SK-N-SH (cell line): ENCODE results near the gene MLX. TPM values are rescaled to one million over a fixed set of nuclear protein-coding genes. Genes with fewer than 3 reads are reported as not detected.

Source experiments
- CTCF ChIA-PET: fragments of 300-600, 350-600 bp; formaldehyde crosslinking; extraction: SDS; loops from one replicate; lab custom pipeline; 2021; lab: Yijun Ruan, JAX
- POLR2A ChIA-PET: fragments of 350-600 bp; sonication (Branson Sonifier 250); formaldehyde crosslinking; extraction: SDS; loops from one replicate; lab custom pipeline; 2020; ENCODE audit warnings: antibody characterized with exemption, inconsistent platforms; lab: Yijun Ruan, JAX
- DNase-seq: peaks from one replicate; pipeline ENCODE4 v3.0.0; 2012
- H2AFZ ChIP-seq: fragments of 200-600 bp; sonication (generic); 2 replicates; pipeline ENCODE4 v1.8.1; 2016; ENCODE audit warnings: antibody characterized with exemption, mild to moderate bottlenecking, low read depth
- H3F3A ChIP-seq: fragments of 200-600 bp; sonication (generic); replicated peaks from 2 replicates; pipeline ENCODE3; 2016; ENCODE audit warnings: antibody characterized with exemption, mild to moderate bottlenecking; ENCODE audit not compliant: insufficient read depth
- H3K27ac ChIP-seq, 2 experiments: fragments of 200-500 bp in 1 of 2; fragments of 200-600 bp in 1 of 2; sonication (Bioruptor generic) in 1 of 2; sonication (generic), shearing (Covaris generic) in 1 of 2; 2 replicates each; pipeline versions ENCODE4 v1.5.1 to v1.6.1; 2014 to 2016; ENCODE audit warnings: low read depth in 2 of 2, inconsistent platforms in 1 of 2, low read length in 1 of 2, mild to moderate bottlenecking in 1 of 2, mixed read lengths in 1 of 2
- H3K27me3 ChIP-seq: fragments of 200-600 bp; sonication (generic), shearing (Covaris generic); 2 replicates; pipeline ENCODE4 v1.6.1; 2016; ENCODE audit warnings: mixed run types; ENCODE audit not compliant: insufficient read depth
- H3K36me3 ChIP-seq, 2 experiments: fragments of 200-500 bp in 1 of 2; fragments of 200-600 bp in 1 of 2; sonication (Bioruptor generic) in 1 of 2; sonication (generic) in 1 of 2; replicated peaks in 1 of 2; 2 replicates each; pipeline versions ENCODE3 to v1.5.1; 2014 to 2016; ENCODE audit warnings: low read length in 1 of 2, mild to moderate bottlenecking in 1 of 2; ENCODE audit not compliant: insufficient read depth in 2 of 2, control insufficient read depth in 1 of 2
- H3K4me1 ChIP-seq, 2 experiments: fragments of 200-500 bp in 1 of 2; fragments of 200-600 bp in 1 of 2; sonication (Bioruptor generic) in 1 of 2; sonication (generic), shearing (Covaris generic) in 1 of 2; 2 replicates each; pipeline versions ENCODE4 v1.5.1 to v1.6.1; 2014 to 2016; ENCODE audit warnings: low read depth in 1 of 2, low read length in 1 of 2, mixed run types in 1 of 2; ENCODE audit not compliant: insufficient read depth in 2 of 2, control insufficient read depth in 1 of 2
- H3K4me2 ChIP-seq: fragments of 200-600 bp; sonication (generic), shearing (Covaris generic); 2 replicates; pipeline ENCODE4 v1.6.1; 2017; ENCODE audit warnings: mixed run types
- H3K4me3 ChIP-seq, 2 experiments: fragments of 200-500 bp in 1 of 2; fragments of 200-600 bp in 1 of 2; sonication (Bioruptor generic) in 1 of 2; sonication (generic), shearing (Covaris generic) in 1 of 2; 2 replicates each; pipeline versions ENCODE4 v1.5.1 to v1.8.1; 2014 to 2016; ENCODE audit warnings: low read depth in 2 of 2, inconsistent platforms in 1 of 2, low read length in 1 of 2, mild to moderate bottlenecking in 1 of 2, mixed read lengths in 1 of 2, moderate library complexity in 1 of 2
- H3K79me2 ChIP-seq: fragments of 200-600 bp; sonication (generic); 2 replicates; pipeline ENCODE4 v1.8.1; 2017; ENCODE audit warnings: mild to moderate bottlenecking; ENCODE audit not compliant: insufficient read depth
- H3K9ac ChIP-seq: fragments of 200-600 bp; sonication (generic); 2 replicates; pipeline ENCODE4 v1.6.1; 2017; ENCODE audit warnings: mixed run types
- H3K9me2 ChIP-seq: fragments of 200-600 bp; sonication (generic); 2 replicates; pipeline ENCODE4 v1.6.1; 2017; ENCODE audit warnings: mixed run types
- H3K9me3 ChIP-seq: fragments of 200-600 bp; sonication (generic); 2 replicates; pipeline ENCODE4 v1.6.1; 2017; ENCODE audit warnings: mixed run types, mild to moderate bottlenecking, moderate library complexity
- H4K20me1 ChIP-seq: fragments of 200-600 bp; sonication (generic); 2 replicates; pipeline ENCODE4 v1.6.1; 2017; ENCODE audit warnings: mild to moderate bottlenecking, mixed run types; ENCODE audit not compliant: insufficient read depth
- EP300 ChIP-seq, 2 experiments: IDR thresholded peaks; 2 replicates each; pipeline versions ENCODE4 v1.4.0 to v1.6.1; 2012; ENCODE audit warnings: borderline replicate concordance in 1 of 2, low read depth in 1 of 2, low read length in 1 of 2
- FOXJ3 ChIP-seq: sonication (generic); formaldehyde crosslinking; IDR thresholded peaks from 2 replicates; pipeline ENCODE4 v1.5.1; 2020; ENCODE audit warnings: mild to moderate bottlenecking, missing genetic modification reagents
- GABPA ChIP-seq: IDR thresholded peaks from 2 replicates; pipeline ENCODE4 v1.4.0; 2012; ENCODE audit warnings: low read depth, mild to moderate bottlenecking
- GATA2 ChIP-seq: sonication (generic); formaldehyde crosslinking; IDR thresholded peaks from 2 replicates; pipeline ENCODE4 v1.5.0; 2020; ENCODE audit warnings: mild to moderate bottlenecking, missing genetic modification reagents
- JUND ChIP-seq: IDR thresholded peaks from 2 replicates; pipeline ENCODE4 v1.4.0; 2012
- MAX ChIP-seq: IDR thresholded peaks from 2 replicates; pipeline ENCODE4 v1.4.0; 2012; ENCODE audit warnings: low read depth
- NFIC ChIP-seq: IDR thresholded peaks from 2 replicates; pipeline ENCODE4 v1.4.0; 2012; ENCODE audit warnings: borderline replicate concordance
- NRF1 ChIP-seq: IDR thresholded peaks from 2 replicates; pipeline ENCODE4 v1.6.1; 2012; ENCODE audit warnings: low read depth, mild to moderate bottlenecking, low read length
- POLR2AphosphoS5 ChIP-seq: IDR thresholded peaks from 2 replicates; pipeline ENCODE4 v1.6.1; 2012; ENCODE audit warnings: low read depth, low read length
- RFX5 ChIP-seq: IDR thresholded peaks from 2 replicates; pipeline ENCODE4 v1.6.1; 2012; ENCODE audit warnings: mild to moderate bottlenecking, improper control_type of control experiment, low read length
- SIN3A ChIP-seq: IDR thresholded peaks from 2 replicates; pipeline ENCODE4 v1.6.1; 2012; ENCODE audit warnings: low read depth, mild to moderate bottlenecking, low read length, moderate library complexity, borderline replicate concordance
- SMC3 ChIP-seq: IDR thresholded peaks from 2 replicates; pipeline ENCODE4 v1.6.1; 2012; ENCODE audit warnings: low read depth, low read length, improper control_type of control experiment
- TCF12 ChIP-seq: IDR thresholded peaks from 2 replicates; pipeline ENCODE4 v1.4.0; 2012
- USF1 ChIP-seq: IDR thresholded peaks from 2 replicates; pipeline ENCODE4 v1.4.0; 2012; ENCODE audit warnings: low read depth, borderline replicate concordance
- USF2 ChIP-seq: fragments of 150-350 bp; IDR thresholded peaks from 2 replicates; pipeline ENCODE4 v1.6.1; 2017; ENCODE audit warnings: antibody characterized with exemption, low read length, low read depth, borderline replicate concordance
- WGBS: methylation state at CpG from one replicate; pipeline ENCODE4 v1.1.6; 2017; ENCODE audit warnings: low lambda C conversion rate; 5-methylcytosine and 5-hydroxymethylcytosine counted together
- polyA plus RNA-seq, 3 experiments: library from polyadenylated mRNA; depleted of rRNA; stranded (reverse); fragments of >200 nt; gene quantifications; 2 replicates each; pipeline ENCODE4 v1.2.3, GENCODE V29; 2012
- TF ChIP-seq, protein P1 (sequence below): IDR thresholded peaks from 2 replicates; pipeline ENCODE4; 2012

The MLX gene
- polyA plus RNA-seq, 1 of the 3 experiments (the other 2 are of a cell fraction) = 44.5 TPM

DNA sequence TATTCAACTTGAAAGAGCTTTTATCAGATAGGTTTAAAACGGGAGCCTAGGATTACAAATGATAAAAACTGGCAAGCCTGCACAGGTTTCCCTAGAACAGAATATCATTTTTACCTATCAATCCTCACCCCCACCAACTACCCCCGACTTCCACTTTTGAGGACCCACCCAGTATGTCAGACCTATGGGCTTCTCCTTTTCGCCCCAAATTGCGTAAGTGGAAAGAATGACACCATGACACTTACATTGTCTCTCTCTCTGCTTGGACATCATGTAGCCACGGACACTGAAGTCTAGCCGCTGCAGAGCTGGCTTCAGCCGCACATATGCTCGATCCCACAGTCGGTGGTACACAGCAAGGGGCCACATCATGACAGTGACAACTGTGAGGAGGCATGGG, 18.0 kb downstream of the MLX start:
- Histone ChIP-seq H4K20me1 (no peaks in the 10 kb centered on the region), H2AFZ (no peak overlapping the region), H3K27me3 (no peaks in the 10 kb centered on the region), H3K4me2 (no peak overlapping the region), H3K4me3 (no peak overlapping the region), H3K27ac (no peak overlapping the region), H3F3A (peaks cover 5% of the 10 kb centered on the region), H3K9me3 (no peaks in the 10 kb centered on the region), H3K79me2 (peaks cover 10% of the 10 kb centered on the region; the same call in 1 of the 2 replicates), H3K9me2 (no peaks in the 10 kb centered on the region), H3K36me3 (peaks cover 37 to 60% of the 10 kb centered on the region in 2 experiments), H3K9ac (no peak overlapping the region), H3K4me1 (no peaks in the 10 kb centered on the region)
- POLR2A ChIA-PET = no interaction called here
- CTCF ChIA-PET = interaction anchor here (1.1 to 1.9 kb wide), 3 partner anchors 17 to 179 kb away, joined by 3 to 5 read pairs (median 4); no protein-coding TSS in a partner anchor
- no peak for TF ChIP-seq NFIC
- no peak for TF ChIP-seq USF1
- no peak for TF ChIP-seq GABPA
- no peak for TF ChIP-seq EP300 (IDR thresholded peaks at IDR 0.05; ENCODE audit: borderline replicate concordance in 1 of 2, low read depth in 1 of 2, low read length in 1 of 2)
- no peak for DNase-seq
- WGBS = 88% methylated on average over 9 of the region's 9 CpGs

DNA sequence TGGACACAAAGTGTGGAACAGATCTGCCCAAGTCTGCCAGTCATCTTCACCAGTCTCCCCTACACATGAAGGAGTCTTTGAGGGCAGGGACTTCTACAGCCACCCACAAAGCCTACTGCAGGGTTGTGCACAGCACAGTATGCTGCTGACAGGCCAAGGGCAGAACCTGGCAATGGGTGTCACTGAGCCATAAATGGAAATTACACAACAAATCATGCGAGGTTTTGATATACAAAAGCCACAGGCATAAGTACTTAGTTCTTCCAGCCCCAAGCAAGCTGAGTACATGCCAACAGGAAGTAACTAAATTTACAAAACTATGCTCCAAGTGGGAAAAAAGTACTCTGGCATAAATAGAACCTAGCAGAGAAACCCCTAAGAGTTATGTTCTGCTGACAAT, 18.5 kb downstream of the MLX start:
- no peak overlapping the region for H3K27ac ChIP-seq
- H2AFZ ChIP-seq = no peak overlapping the region
- peaks cover 41 to 56% of the 10 kb centered on the region in 2 experiments for H3K36me3 ChIP-seq
- no peak for DNase-seq
- no peak overlapping the region for H3K4me2 ChIP-seq
- H3K4me3 ChIP-seq = no peak overlapping the region
- no peaks in the 10 kb centered on the region for H3K4me1 ChIP-seq
- TF ChIP-seq RFX5 = no peak
- TF ChIP-seq GATA2 (CRISPR knock-in tag) = no peak
- ChIA-PET CTCF (interaction anchor here (1.7 to 1.9 kb wide), 2 partner anchors 16 to 178 kb away, joined by 4 to 5 read pairs; no protein-coding TSS in a partner anchor), POLR2A (no interaction called here)
- no peaks in the 10 kb centered on the region for H3K27me3 ChIP-seq
- peaks cover 1% of the 10 kb centered on the region for H3F3A ChIP-seq
- no peaks in the 10 kb centered on the region for H4K20me1 ChIP-seq
- H3K9me2 ChIP-seq = no peaks in the 10 kb centered on the region
- WGBS = 93% methylated on average over 1 of the region's 1 CpG
- no peaks in the 10 kb centered on the region for H3K9me3 ChIP-seq
- no peak overlapping the region for H3K9ac ChIP-seq
- H3K79me2 ChIP-seq = peaks cover 9% of the 10 kb centered on the region; the same call in 1 of the 2 replicates

GRCh38 chr17:42586514-42587230, 19.8 kb downstream of the MLX start:
- Histone ChIP-seq H3K4me1 (no peaks in the 10 kb centered on the region), H3K4me2 (no peak overlapping the region), H3F3A (no peaks in the 10 kb centered on the region), H3K9me3 (no peaks in the 10 kb centered on the region), H3K27ac (no peak overlapping the region), H4K20me1 (no peaks in the 10 kb centered on the region), H3K9me2 (no peaks in the 10 kb centered on the region), H3K27me3 (no peaks in the 10 kb centered on the region), H2AFZ (no peak overlapping the region), H3K79me2 (peaks cover 13% of the 10 kb centered on the region; the same call in 1 of the 2 replicates), H3K9ac (no peak overlapping the region), H3K4me3 (no peak overlapping the region), H3K36me3 (peaks cover 44 to 53% of the 10 kb centered on the region in 2 experiments)
- WGBS = 89% methylated on average over 7 of the region's 7 CpGs
- no peak for DNase-seq
- ChIA-PET CTCF (interaction anchor here (0.7 to 4.2 kb wide), 4 partner anchors 8 to 177 kb away, joined by 3 to 26 read pairs (median 4); no protein-coding TSS in a partner anchor), POLR2A (no interaction called here)
- TF ChIP-seq GABPA = no peak
- TF ChIP-seq, protein P1, sequence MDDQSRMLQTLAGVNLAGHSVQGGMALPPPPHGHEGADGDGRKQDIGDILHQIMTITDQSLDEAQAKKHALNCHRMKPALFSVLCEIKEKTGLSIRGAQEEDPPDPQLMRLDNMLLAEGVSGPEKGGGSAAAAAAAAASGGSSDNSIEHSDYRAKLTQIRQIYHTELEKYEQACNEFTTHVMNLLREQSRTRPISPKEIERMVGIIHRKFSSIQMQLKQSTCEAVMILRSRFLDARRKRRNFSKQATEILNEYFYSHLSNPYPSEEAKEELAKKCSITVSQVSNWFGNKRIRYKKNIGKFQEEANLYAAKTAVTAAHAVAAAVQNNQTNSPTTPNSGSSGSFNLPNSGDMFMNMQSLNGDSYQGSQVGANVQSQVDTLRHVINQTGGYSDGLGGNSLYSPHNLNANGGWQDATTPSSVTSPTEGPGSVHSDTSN = no peak
- TF ChIP-seq SIN3A = no peak
- TF ChIP-seq POLR2AphosphoS5 = no peak
- no peak for TF ChIP-seq JUND
- no peak for TF ChIP-seq SMC3
- TF ChIP-seq MAX = no peak
- TF ChIP-seq FOXJ3 (CRISPR knock-in tag) = no peak
- no peak for TF ChIP-seq TCF12
- no peak for TF ChIP-seq NFIC
- TF ChIP-seq NRF1 = no peak
- no peak for TF ChIP-seq USF2
